ENCODE data around the gene C6orf15.

Gene C6orf15

GRCh38 chr6:31135710-31136109 is 23.3 kb upstream of the C6orf15 start:
- no peak for DNase-seq
- no peak overlapping the region for H3K27ac Mint-ChIP-seq
- H3K4me3 Mint-ChIP-seq = no peak overlapping the region
- H3K9me3 Mint-ChIP-seq = no peaks in the 10 kb centered on the region
- H3K4me1 Mint-ChIP-seq = peaks cover 19% of the 10 kb centered on the region
- peaks cover 5% of the 10 kb centered on the region for H3K27me3 Mint-ChIP-seq (ENCODE audit: low read depth, poor library complexity)
- H3K36me3 Mint-ChIP-seq (ENCODE audit: low read depth) = no peaks in the 10 kb centered on the region
- TF ChIP-seq CTCF (IDR thresholded peaks at IDR 0.05) = no peak

- H3K27ac Mint-ChIP-seq = no peak overlapping the region
- no peak overlapping the region for H3K4me3 Mint-ChIP-seq
- H3K36me3 Mint-ChIP-seq (ENCODE audit: low read depth) = no peaks in the 10 kb centered on the region
- peaks cover 9% of the 10 kb centered on the region for H3K27me3 Mint-ChIP-seq (ENCODE audit: low read depth, poor library complexity)
- H3K9me3 Mint-ChIP-seq = no peaks in the 10 kb centered on the region
- TF ChIP-seq CTCF (IDR thresholded peaks at IDR 0.05) = no peak
- peaks cover 5% of the 10 kb centered on the region for H3K4me1 Mint-ChIP-seq
- no peak for DNase-seq
These were observed 20.4 kb upstream of the C6orf15 start for GRCh38 chr6:31132806-31133205.

GRCh38 chr6:31131595-31131994 is 19.2 kb upstream of the C6orf15 start:
- DNase-seq = no peak
- Mint-ChIP-seq H3K36me3 (ENCODE audit: low read depth) (no peaks in the 10 kb centered on the region), H3K4me1 (peaks cover 3% of the 10 kb centered on the region), H3K4me3 (no peak overlapping the region), H3K27ac (no peak overlapping the region), H3K27me3 (ENCODE audit: low read depth, poor library complexity) (peaks cover 9% of the 10 kb centered on the region), H3K9me3 (no peaks in the 10 kb centered on the region)
- TF ChIP-seq CTCF (IDR thresholded peaks at IDR 0.05) = no peak

- no peak for DNase-seq
- no peak for TF ChIP-seq CTCF (IDR thresholded peaks at IDR 0.05)
- Mint-ChIP-seq H3K9me3 (no peaks in the 10 kb centered on the region), H3K4me1 (peaks cover 5% of the 10 kb centered on the region), H3K4me3 (no peak overlapping the region), H3K36me3 (ENCODE audit: low read depth) (no peaks in the 10 kb centered on the region), H3K27ac (no peak overlapping the region), H3K27me3 (ENCODE audit: low read depth, poor library complexity) (peaks cover 14% of the 10 kb centered on the region)
These were observed 18.4 kb upstream of the C6orf15 start for GRCh38 chr6:31130751-31131150.

GRCh38 chr6:31129130-31129529 is 16.8 kb upstream of the C6orf15 start:
- H3K9me3 Mint-ChIP-seq = no peaks in the 10 kb centered on the region
- H3K27me3 Mint-ChIP-seq (ENCODE audit: low read depth, poor library complexity) = peaks cover 11% of the 10 kb centered on the region
- no peak for DNase-seq
- no peaks in the 10 kb centered on the region for H3K36me3 Mint-ChIP-seq (ENCODE audit: low read depth)
- TF ChIP-seq CTCF (IDR thresholded peaks at IDR 0.05) = no peak
- no peak overlapping the region for H3K27ac Mint-ChIP-seq
- H3K4me3 Mint-ChIP-seq = no peak overlapping the region
- H3K4me1 Mint-ChIP-seq = peaks cover 15% of the 10 kb centered on the region

- Mint-ChIP-seq H3K27me3 (ENCODE audit: low read depth, poor library complexity) (peaks cover 11% of the 10 kb centered on the region), H3K4me3 (no peak overlapping the region), H3K36me3 (ENCODE audit: low read depth) (no peaks in the 10 kb centered on the region), H3K9me3 (no peaks in the 10 kb centered on the region), H3K4me1 (peaks cover 24% of the 10 kb centered on the region), H3K27ac (no peak overlapping the region)
- DNase-seq = peak; percentile 83
- peak; percentile 87 for TF ChIP-seq CTCF (IDR thresholded peaks at IDR 0.05)
These were observed 15.8 kb upstream of the C6orf15 start for GRCh38 chr6:31128093-31128676.
